ENCODE data around the gene MAGI3.

GRCh38 chr1:113630340-113631327 lies 240.3 kb downstream of the MAGI3 start:
- TF ChIP-seq, protein P1, sequence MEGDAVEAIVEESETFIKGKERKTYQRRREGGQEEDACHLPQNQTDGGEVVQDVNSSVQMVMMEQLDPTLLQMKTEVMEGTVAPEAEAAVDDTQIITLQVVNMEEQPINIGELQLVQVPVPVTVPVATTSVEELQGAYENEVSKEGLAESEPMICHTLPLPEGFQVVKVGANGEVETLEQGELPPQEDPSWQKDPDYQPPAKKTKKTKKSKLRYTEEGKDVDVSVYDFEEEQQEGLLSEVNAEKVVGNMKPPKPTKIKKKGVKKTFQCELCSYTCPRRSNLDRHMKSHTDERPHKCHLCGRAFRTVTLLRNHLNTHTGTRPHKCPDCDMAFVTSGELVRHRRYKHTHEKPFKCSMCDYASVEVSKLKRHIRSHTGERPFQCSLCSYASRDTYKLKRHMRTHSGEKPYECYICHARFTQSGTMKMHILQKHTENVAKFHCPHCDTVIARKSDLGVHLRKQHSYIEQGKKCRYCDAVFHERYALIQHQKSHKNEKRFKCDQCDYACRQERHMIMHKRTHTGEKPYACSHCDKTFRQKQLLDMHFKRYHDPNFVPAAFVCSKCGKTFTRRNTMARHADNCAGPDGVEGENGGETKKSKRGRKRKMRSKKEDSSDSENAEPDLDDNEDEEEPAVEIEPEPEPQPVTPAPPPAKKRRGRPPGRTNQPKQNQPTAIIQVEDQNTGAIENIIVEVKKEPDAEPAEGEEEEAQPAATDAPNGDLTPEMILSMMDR (IDR thresholded peaks at IDR 0.05): no peak
- TF ChIP-seq EP300 (IDR thresholded peaks at IDR 0.05): no peak
- TF ChIP-seq POLR2AphosphoS5 (IDR thresholded peaks at IDR 0.05): no peak

Data from stomach (tissue), 4 donors.